Tibial nerve (tissue), 4 donors: Measurements from ENCODE around the gene ARHGAP44.

Experiments
- EP300 ChIP-seq, 2 donors: sonication (generic); formaldehyde crosslinking; IDR thresholded peaks; one replicate each; pipeline ENCODE4 v1.6.1; 2017; ENCODE audit warnings: antibody characterized with exemption in 2 of 2, mild to moderate bottlenecking in 1 of 2
- TF ChIP-seq, protein P1 (sequence below), 5 experiments: fragments of 200-600 bp in 3 of 5; fragments of 450-650 bp in 2 of 5; sonication (generic) in 3 of 5; IDR thresholded peaks; one replicate each; pipeline ENCODE4 v1.5.1; 2016 to 2019; ENCODE audit warnings: antibody characterized with exemption in 5 of 5, mild to moderate bottlenecking in 3 of 5, moderate library complexity in 2 of 5

DNA sequence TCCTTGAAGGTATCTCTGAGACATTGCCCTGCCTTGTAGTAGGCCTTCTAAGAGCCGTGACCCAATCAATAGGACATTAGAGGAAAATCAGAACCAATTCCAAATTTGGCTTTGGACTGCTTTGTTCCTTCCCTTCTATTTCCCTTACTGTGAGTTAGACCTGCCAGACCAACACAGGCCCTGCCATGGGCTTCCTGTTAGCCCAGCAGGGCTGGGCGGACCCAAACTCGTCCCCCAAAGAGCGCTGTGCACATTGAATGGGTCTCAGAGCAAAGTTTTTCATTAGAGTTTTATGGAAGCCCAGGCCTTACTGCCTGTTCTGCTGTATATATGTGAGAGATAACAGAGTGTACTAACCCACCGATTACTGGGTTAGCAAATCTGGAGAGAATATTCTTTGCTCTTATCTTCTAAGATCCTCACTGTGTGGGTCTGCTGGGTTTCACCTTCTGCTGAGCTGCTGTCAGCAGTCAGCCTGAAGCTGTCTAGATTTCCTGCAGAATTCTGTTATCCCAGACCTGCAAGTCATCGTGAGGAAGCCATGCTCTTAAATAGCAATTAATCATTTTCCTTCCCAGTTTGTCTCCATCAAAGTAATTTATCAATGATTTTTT, 5.7 kb downstream of the ARHGAP44 start:
- TF ChIP-seq, protein P1, sequence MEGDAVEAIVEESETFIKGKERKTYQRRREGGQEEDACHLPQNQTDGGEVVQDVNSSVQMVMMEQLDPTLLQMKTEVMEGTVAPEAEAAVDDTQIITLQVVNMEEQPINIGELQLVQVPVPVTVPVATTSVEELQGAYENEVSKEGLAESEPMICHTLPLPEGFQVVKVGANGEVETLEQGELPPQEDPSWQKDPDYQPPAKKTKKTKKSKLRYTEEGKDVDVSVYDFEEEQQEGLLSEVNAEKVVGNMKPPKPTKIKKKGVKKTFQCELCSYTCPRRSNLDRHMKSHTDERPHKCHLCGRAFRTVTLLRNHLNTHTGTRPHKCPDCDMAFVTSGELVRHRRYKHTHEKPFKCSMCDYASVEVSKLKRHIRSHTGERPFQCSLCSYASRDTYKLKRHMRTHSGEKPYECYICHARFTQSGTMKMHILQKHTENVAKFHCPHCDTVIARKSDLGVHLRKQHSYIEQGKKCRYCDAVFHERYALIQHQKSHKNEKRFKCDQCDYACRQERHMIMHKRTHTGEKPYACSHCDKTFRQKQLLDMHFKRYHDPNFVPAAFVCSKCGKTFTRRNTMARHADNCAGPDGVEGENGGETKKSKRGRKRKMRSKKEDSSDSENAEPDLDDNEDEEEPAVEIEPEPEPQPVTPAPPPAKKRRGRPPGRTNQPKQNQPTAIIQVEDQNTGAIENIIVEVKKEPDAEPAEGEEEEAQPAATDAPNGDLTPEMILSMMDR (IDR thresholded peaks at IDR 0.05), result no peak
- no peak for TF ChIP-seq EP300 (IDR thresholded peaks at IDR 0.05)
